GM20000 (cell line): ENCODE measurements around the gene PPP1R12B.
"Not testable (repeated sequence)": the region's sequence is repeated elsewhere in the genome, so short reads cannot be mapped to it uniquely, and the experiment has no call there.

Experiments used
- DNase-seq: peaks from one replicate; pipeline ENCODE4 v3.0.0; 2012; ENCODE audit warnings: low spot score
- CTCF ChIP-seq: IDR thresholded peaks from 2 replicates; pipeline ENCODE4 v1.5.1; 2012; ENCODE audit warnings: mild to moderate bottlenecking, control low read depth; ENCODE audit errors: extremely low read depth, missing control alignments

PPP1R12B gene

GRCh38 chr1:202578001-202578504, 229.6 kb downstream of the PPP1R12B start:
- DNase-seq: no peak
- no peak for TF ChIP-seq CTCF

DNA sequence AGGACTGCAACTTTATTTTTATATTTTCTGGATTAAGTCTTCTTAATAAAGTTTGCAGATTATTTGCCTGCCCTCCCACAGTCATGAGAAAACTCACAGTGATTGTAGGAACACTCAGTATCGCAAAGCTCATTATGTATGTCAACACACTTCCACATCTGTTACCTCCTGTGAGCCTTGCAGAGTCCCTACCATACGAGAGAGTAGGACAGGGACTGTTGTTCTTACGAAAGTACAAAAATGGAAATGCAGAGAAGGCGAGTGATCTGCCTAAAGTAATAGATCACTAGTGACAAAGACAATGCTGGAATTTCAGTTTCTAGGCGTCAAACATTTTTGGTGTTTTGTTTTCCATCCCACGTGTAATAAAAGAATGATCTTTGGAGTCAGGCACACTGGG, 230.1 kb downstream of the PPP1R12B start:
- no peak for DNase-seq

DNA sequence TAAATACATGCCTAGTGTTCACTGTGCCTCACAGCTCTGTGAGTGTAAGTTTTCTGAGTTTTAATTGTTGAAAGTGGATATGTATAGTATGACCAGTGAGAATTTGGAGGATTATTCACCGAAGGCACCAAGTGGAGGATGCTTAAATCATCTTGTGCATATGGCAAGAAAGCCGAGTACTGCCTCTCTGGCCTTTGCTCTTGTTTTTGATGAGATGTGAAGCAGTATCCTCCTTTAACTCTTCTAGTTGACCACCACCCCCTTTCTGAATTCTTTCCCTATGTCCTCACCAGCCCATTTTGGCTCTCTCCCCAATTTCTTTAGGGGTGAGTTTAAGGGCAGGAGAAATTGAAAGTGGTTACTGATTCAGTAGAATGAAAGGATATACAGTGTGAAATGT, 231.3 kb downstream of the PPP1R12B start:
- TF ChIP-seq CTCF: no peak
- DNase-seq: no peak

More for the DNA sequence above, 230.1 kb downstream of the PPP1R12B start:
- TF ChIP-seq CTCF: no peak

DNA sequence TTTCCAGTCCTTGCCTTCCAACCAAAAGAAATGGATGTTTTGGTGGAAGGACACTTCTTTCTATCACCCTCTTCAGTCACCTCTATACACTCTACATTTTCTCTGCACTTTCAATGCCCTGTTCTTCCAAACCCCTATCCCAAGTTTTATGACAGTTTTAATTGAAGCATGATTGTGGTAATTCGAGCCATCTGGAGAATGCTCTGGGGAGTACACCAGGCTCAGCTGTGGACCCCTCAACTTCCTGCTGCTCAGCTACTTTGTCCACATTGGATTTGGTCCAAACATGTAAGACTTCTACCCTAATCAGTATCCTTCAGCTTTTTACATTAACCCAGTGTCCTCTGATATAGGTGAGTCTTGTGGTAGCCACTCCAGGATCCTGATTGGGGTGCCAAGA, 232.1 kb downstream of the PPP1R12B start:
- no peak for TF ChIP-seq CTCF
- no peak for DNase-seq

GRCh38 chr1:202582350-202582749, 233.9 kb downstream of the PPP1R12B start:
- DNase-seq: not testable (repeated sequence)

- no peak for TF ChIP-seq CTCF
- no peak for DNase-seq
Measured at GRCh38 chr1:202584707-202585589, 236.4 kb downstream of the PPP1R12B start.

DNA sequence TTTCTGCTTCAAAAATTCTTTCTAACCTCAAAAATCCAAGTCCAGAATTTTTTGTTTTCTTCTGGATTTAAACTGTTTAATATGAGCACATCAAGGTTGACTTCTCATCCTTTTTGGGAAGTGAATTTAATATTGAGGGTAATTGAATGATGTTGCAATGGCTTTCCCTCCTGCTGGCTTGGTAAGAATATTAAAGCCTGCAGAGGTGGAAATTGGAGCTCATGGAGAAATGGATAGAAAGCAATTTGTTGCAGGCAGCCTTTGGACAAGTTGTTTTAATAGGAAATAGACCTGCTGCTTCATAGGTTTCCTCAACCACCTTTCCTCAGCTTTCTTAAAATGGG, 237.1 kb downstream of the PPP1R12B start:
- TF ChIP-seq CTCF: no peak
- DNase-seq: no peak
